Loucy (cell line): ENCODE measurements around the gene CSAD.

Experiments
- CTCF ChIP-seq: fragments of 200-600 bp; sonication (generic); conservative IDR thresholded peaks from 2 replicates; pipeline ENCODE4 v1.5.1; 2014; ENCODE audit warnings: mild to moderate bottlenecking, antibody characterized with exemption, low read length
- EZH2phosphoT487 ChIP-seq: fragments of 200-600 bp; IDR thresholded peaks from 2 replicates; pipeline ENCODE4 v1.6.1; 2018; ENCODE audit warnings: antibody characterized with exemption, mild to moderate bottlenecking, moderate library complexity, borderline replicate concordance

GRCh38 chr12:53211476-53212381 is 31.0 kb upstream of the CSAD start:
- TF ChIP-seq CTCF (peak; percentile 83), EZH2phosphoT487 (no peak)
